Activated CD4-positive, alpha-beta T cell treated with anti-CD3 and anti-CD28 coated beads, Interleukin-2, Interleukin-6, amounts not matched to agents 100 ng/mL and 50 ng/mL, durations not matched to agents 16 hours and 8 hours (primary cell): ENCODE measurements around the gene CDC14B.
"Not testable (repeated sequence)": the region's sequence is repeated elsewhere in the genome, so short reads cannot be mapped to it uniquely, and the experiment has no call there.

Experiments
- DNase-seq: peaks from one replicate; pipeline ENCODE4 v3.0.0-alpha.2; 2020

CDC14B gene

DNA sequence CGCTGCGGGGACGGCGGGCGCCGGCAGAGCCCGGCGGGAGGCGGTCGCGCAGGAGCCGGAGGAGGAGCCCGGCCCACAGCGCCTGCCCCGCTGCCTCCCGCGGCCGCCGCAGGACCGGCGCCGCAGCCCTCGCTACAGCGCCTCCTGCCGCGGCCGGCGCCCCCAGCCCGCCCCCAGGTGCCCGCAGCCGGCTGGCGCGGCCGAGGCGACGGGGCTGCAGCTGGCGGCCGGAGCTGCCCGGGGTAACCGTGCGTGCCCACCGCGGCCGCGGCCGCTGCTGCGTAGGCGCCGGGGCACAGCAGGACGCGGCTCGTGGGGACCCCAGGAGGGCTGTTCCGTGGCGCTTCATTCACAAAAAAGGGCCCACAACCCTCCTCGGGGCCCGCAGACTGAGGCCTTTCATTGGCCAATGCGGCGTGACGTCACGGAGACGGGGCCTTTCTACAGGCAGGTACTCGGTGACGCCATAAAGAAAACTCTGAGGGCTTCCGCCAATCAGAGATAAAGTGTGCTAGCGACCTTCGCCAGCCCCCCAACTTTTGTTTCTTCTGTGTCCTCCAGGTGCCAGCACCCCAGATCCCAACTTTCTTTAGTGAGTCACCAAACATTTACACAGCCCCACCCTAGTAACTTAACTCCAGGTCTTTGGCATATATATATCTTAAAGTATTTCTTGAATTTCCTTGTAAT, at the start of gene CDC14B:
TSS of gene CDC14B (minus strand) at position 353 of the 690 bp plus-strand sequence. CDS start 465 bp downstream, outside the sequence.
- peak; percentile 87 for DNase-seq

DNA sequence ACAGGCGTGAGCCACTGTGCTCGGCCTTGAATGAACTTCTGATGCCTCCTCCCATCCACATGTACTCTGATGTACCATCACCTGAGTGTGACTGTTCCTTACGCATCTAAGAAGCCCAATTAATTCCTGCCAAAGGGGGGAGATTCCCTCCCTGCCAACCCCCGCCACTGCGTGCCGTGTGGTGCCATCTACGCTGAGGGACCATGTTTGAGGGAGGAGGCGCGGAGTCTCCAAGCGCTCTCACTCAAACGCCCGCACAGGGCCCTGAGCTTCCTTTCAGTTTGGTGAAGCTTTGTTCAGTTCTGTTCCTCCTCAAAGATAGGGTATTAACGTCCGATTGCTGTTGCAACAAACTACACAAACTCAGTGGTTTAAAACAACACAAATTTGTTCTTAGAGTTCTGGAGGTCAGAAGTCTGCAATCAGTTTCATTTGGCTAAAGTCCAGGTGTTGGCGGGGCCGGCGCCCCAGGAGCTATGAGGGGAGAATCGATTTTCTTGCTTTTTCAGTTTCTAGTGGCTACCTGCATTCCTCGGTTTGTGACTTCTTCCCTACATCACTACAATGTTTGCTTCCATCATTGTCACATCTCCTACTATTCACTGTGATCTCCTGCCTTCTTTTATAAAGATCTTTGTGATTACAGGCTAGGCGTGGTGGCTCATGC, 49.4 kb upstream of the CDC14B start:
- no peak for DNase-seq

DNA sequence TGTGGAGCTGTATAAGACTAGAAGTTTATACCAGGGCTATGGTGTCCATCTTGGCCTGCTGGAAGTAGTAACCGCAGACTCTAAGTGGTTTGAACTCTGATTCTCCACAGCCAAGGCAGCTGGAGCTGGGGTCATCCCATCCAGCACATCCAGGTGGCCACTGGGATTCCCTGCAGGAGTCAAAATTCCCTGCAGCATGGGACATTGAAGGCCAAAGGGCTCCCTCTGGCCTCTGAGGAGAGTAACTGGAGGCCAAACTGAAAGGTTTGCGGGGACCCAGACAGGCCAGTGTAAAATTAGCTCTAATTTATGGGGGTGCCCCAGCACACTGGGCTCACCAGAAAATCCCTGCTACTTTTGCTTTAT, 47.7 kb upstream of the CDC14B start:
- DNase-seq, result no peak

DNA sequence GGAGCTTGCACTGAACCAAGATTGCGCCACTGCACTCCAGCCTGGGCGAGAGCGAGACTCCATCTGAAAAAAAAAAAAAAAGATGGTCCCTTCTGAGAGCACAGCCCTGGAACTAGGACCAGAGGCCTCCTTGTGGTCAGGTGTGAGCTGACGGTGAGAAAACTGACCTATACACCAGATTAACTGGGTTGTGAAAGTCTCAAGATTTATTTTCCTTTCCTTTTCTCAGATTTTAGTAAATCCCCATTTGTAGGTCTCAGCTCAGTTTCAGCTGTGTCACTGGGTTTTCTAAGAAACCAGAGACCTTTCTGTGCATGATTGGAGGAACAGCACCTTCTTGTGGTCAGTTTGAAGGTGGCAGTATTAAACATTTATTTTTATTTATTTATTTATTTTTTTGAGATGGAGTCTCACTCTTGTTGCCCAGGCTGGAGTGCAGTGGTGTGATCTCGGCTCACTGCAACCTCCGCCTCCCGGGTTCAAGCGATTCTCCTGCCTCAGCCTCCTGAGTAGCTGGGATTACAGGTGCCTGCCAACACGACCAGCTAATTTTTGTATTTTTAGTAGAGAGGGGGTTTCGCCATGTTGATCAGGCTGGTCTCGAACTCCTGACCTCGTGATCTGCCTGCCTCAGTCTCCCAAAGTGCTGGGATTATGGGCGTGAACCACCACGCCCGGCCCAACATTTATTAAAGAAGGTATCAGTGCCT, 47.2 kb upstream of the CDC14B start:
- DNase-seq, result peak; percentile 68

DNA sequence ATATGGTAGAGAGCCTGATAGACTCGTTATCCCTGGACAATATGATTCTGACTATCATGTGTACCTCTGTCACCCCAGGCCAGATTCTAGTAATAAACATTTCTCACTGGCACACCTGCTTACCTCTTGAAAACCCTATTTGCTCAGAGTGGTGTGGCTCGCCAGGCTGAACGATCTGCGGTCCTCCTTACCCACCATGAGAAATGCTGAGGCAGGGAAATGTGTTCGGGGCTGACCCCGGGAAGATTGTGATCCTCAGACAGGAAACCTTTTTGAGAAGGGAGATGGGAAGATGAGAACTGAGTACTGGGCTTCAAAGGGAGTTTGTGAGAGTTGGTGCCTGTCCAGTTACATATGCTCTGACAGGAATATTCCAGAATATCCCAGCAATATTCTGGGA, 46.1 kb upstream of the CDC14B start:
- DNase-seq, result no peak

DNA sequence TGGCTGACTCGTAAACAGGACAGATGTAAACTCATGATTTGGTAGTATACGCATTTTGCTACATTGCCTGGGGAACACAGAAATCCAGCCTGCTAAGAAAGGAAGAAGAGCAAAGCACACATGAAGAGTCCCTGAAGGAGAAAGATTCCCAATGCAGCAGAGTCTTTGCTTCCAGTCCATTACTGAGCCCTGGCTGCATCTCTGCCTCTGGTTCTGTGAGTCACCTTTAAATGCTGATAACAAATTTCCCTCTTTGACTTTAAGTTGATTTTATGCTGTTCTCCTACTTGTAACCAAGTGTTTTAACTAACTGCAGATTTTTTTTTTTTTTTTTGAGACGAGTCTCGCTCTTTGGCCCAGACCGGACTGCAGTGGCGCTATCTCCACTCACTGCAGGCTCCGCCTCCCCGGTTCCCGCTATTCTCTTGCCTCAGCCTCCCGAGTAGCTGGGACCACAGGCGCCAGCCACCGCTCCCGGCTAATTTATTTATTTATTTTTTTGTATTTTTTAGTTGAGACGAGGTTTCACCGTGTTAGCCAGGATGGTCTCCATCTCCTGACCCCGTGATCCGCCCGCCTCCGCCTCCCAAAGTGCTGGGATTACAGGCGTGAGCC, 44.0 kb upstream of the CDC14B start:
- DNase-seq, result no peak

DNA sequence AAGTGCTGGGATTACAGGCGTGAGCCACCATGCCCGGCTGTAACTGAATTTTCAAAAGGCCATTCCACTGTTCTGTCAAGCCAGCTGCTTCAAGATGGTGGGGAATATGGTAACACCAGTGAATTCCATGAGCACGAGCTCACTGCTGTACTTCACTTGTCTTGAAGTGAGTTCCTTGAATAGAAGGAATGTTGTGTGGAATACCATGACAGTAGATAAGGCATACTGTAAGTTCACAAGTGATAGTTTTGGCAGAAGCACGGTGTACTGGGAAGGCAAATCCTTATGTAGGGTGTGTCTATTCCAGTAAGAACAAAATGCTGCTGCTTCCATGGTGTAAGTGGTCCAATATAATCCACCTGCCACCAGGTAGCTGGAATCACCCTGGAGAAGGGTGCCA, 42.1 kb upstream of the CDC14B start:
- no peak for DNase-seq

DNA sequence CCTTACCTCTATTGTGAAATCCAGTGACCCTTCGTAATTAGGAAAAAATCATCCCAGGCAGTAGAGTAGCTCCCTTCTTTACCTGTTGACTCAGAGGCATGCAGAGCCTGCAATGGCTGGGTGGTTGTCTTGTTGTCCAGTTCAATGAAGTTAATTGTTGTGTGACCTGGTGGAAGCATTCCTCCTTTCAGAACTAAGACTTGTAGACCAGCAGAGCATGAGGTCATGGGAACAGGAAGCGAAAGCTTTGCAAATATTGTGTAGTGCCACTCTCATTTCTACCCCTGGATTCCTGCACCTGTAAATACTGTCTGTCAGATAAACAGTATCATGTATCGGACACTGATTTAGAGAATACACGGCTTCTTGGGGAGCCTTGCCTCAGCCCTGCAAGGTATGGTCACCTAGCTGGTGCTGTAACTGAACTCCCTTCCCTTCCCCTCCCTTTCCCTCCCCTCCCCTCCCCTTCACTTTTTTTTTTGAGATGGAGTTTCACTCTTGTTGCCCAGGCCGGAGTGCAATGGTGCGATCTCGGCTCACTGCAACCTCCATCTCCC, 41.1 kb upstream of the CDC14B start:
- DNase-seq, result no peak

DNA sequence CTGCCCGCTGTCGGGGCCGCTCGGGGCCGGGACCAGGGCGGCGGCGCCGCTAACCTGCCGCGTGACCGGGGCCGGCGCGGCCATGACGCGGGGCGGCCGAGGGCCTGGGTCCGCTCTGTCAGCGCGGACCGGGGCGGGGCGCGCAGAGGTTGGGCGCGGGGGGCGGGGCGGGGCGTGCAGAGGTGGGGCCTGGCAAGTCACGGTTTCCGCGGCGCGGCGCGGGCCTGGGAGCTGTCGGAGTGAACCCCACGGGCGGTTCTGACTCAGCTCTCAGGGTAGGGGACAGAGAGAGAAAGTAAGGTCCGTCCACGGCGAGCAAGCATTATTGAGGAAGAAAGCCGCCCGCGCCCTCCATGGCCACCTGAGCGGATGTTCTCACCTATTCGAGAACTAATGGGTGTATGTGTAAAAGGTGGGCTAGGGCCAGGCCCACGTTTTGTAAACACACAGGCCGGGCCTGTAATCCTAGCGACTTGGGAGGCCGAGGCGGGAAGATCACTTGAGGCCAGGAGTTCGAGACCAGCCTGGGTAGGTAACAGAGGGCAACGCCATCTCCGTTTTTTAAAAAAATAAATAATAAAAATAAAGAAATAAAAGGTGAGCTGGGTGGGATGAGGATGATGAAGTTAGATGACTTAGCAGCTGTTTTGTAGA, 35.7 kb upstream of the CDC14B start, which contains the start of gene PRXL2C:
TSS of gene PRXL2C (minus strand) at position 120 of the 654 bp plus-strand sequence. CDS start at position 84, 36 bp downstream.
- DNase-seq, result peak; percentile 89

DNA sequence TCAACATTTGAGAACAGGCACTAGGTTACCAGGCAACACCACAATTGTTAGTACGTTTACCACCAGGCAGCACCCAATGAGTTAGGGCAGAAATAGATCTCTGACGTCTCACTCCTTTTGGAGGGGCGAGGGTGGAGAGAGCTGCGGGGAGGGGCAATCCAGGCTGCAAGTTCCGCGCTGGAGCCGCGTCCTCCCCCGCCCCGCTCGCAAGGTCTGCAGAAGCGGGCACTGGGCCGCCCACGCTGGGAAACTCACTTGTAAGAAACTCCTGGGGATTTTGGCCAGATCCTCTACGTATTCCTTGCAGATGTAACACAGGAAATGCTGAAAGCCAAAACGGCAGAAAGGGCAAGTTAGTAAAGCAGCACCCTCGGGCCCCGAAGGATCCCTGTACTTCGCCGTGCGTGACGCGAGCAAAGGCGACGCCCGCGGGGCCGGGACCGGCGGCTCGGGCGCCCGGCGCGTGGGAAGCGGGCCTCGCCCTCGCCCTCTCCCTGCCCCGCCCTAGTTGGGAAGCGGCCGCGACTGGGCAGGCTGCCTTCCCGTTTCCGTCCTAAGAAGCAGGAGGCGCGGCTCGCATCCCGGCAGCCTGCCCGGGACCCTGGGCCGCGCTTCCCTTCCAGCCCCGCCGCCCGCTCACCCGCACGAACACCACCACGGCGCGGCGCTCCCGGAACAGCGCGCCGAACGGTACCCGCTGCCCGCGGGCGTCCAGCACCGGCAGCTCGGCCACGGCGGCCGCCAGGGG, 35.0 kb upstream of the CDC14B start:
- peak; percentile 73 for DNase-seq

DNA sequence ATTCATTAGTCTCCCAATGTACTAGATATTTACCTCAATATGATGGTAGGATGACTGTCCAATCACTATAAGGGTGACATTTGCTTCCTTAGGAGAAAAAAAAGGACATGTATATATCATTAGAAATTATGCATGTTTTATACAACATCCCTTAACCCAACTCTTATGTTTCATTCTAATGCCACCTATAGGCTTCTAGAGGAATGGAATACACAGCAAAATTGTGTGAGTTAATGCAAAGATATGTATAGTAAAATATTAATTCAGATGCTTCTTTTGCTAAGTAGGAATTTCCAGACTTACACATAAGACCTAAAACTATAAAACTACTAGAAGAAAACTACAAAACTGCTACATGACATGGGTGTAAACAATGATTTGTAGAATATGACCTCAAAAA, 32.0 kb upstream of the CDC14B start:
- peak; percentile 21 for DNase-seq

DNA sequence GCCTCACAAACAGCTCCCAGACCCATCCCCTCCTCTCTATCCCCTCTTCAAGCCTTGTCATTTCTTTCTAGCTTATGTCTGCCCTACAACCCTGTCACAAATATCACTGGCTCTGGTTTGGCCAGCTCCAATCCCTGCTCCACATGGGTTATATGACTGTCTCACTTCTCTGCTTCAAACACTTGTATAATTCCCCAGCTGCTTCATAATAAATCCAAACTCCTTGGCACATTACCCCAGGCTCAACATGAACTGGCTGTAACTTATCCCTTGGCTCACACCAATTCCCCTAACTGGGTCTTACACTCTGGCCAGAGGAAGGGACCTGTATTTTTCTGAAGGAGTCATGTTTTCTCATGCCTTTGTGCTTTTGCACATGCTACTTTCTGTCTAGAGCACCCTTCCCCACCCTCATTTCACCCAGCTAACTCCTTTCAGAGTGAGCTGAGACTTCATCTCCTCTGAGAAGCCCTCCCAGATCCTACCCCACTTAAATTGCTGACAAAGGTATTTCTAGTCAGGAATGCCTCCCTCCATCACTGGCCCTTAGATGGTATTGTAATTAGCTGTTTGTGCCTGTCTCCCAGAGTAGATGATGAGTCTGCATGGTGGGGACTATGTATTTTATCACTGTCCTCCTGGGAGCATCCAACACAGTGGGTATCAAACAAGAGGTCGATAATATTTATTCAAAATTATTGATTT, 30.1 kb upstream of the CDC14B start:
- no peak for DNase-seq

DNA sequence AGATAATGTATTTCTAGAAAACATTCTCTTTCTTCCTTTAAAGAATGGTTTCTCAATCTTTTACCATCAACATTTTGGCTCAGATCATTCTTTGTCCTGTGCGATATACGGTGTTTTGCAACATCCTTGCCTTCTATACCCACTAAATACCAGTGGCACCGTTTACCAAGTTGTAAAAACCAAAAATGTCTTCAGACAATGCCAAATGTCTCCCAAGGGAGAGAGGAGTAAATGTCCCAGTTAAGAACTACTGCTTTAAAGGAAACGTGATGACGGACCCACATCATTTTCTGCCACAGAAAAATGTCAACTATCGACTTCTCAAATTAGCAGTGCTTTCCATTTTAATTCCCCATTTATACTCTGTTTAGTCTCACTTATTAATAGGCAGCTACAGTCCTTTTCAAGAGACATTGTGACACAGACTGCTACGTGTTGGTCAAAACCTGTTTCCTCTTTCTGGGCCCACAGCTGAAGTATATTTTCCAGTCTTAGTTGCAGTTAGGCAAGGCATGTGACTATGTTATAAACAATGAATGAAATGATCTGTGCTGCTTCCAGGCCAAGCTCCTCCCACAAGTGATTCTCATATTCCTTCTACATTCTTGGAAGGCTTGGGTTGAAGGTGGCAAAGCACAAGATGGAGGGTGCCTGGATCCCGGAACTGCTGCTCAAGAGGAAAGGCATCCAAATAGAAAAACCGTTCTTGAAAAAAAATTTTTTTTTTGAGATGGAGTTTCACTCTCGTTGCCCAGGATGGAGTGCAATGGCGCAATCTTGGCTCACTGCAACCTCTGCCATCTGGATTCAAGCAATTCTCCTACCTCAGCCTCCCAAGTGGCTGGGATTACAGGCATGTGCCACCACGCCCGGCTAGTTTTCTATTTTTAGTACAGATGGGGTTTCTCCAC, 26.7 kb upstream of the CDC14B start:
- DNase-seq, result no peak

DNA sequence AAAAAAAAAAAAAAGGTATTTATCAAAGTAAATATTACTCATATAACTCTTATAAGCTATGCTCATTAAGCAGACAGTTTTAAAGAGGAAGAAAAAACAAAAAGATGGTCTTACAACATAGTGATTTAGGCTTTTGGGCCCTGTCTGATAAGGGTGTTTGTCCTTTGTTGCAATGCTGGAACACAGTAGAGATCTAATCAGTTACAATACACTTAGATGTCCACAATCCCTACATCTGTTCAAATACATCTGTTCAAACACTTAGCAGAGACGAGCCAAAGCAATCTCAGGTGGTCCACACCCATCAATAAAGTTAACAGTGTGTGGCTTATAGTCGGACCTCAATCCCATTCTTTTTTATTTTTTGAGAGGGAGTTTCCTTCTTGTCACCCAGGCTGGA, 24.5 kb upstream of the CDC14B start:
- DNase-seq, result no peak

DNA sequence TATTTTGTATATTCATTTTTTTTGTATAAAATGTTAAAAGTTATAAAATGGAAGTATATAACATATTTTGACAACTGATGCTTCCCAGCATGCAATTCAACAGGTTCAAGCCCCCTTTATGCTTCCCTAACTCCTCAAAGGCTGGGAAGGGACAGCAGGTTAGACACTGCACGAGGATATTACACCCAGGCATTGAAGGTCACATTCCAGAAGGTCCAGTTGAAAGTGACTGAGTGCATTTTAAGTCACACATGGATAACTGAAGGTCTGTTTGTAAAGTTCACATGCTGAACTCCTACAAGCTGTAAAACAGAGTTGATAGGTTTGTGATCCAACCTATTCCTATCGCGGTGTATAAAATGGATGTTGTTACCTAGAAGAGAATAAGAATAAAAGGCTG, 21.9 kb upstream of the CDC14B start:
- DNase-seq, result no peak

DNA sequence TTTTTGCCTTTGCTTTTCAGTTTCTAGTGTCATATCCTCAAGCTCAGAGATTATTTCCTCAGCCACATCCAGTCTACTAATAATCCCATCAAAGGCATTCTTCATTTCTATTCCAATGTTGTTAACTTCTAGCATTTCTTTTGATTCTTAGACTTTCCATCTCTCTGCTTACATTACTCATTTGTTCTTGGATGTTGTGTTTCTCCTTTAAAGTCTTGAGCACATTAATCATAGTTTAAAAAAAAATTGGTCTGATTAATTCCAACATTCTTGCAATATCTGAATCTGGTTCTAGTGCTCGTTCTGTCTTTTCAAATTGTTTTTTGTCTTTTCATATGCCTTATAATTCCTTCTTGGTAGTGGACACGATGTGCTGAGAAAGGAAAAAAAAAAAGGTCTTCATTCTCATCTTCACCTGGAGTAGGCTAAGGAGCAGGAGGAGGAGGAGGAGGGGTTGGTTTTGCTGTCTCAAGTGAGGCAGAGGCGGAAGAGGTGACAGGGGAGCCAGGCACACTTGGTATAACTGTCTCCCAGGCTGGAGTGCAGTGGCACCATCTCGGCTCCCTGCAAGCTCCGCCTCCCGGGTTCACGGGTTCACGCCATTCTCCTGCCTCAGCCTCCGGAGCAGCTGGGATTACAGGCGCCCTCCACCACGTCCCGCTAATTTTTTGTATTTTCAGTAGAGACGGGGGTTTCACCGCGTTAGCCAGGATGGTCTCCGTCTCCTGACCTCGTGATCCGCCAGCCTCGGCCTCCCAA, 19.1 kb upstream of the CDC14B start:
- DNase-seq, result no peak

DNA sequence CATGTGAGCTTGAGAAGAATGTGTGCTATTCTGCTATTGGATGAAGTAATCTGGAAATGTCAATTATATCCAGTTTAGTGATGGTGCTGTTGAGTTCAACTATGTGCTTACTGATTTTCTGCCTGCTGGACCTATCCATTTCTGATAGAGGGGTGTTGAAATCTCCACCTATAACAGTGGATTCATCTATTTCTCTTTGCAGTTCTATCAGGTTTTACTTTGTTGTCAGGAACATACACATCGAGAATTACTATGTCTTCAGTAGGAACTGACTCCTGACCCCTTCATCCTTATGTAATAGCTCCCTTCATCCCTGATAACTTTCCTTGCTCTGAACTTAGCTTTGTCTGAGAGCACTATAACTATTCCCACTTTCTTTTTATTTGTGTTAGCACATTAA, 16.7 kb upstream of the CDC14B start:
- no peak for DNase-seq

DNA sequence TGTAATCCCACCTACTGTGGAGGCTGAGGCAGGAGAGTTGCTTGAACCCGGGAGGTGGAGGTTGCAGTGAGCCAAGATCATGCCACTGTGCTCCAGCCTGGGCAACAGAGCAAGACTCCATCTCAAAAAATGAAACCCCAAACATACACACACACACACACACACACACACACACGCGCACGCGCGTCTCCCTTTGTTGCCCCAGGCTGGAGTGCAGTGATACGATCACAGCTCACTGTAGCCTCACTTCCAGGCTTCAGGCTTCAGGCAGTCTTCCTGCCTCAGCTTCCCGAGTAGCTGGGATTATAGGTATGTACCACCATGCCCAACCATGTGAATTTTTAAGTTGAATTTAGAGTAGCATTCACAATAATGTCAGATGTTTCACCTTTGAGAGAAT, 13.9 kb upstream of the CDC14B start:
- not testable (repeated sequence) for DNase-seq

DNA sequence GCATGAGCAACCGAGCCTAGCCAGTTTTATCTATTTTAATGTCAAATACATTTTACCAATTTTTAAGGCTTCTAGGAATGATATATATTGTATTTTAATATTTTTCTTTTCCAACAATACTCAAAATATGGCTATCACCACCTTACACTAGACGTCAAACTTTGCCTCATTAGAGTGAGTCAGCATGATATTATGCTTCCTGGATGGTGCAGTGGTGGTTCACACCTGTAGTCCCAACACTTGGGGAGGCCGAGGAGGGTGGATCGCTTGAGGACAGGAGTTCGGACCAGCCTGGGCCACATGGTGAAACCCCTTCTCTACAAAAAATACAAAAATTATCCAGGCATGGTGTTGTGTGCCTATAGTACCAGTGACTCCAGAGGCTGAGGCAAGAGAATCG, 7.3 kb upstream of the CDC14B start:
- no peak for DNase-seq
